H9 (cell line): Measurements from ENCODE around the gene FOLR1. TPM values are rescaled to one million over a fixed set of nuclear protein-coding genes. Genes with fewer than 3 reads are reported as not detected.
"Not testable (repeated sequence)": the region's sequence is repeated elsewhere in the genome, so short reads cannot be mapped to it uniquely, and the experiment has no call there.

Source experiments
- DNase-seq: peaks from one replicate; pipeline ENCODE4 v3.0.0-alpha.2; 2017
- H2AFZ ChIP-seq: one replicate; pipeline ENCODE4 v1.6.1; 2013; ENCODE audit warnings: mild to moderate bottlenecking, low read length, control low read depth, moderate library complexity
- H2AK5ac ChIP-seq: 2 replicates; pipeline ENCODE4 v1.6.1; 2013; ENCODE audit warnings: low read length, control low read depth, mixed read lengths; ENCODE audit not compliant: insufficient read length
- H2BK120ac ChIP-seq: one replicate; pipeline ENCODE4 v1.6.1; 2013; ENCODE audit warnings: low read depth, mild to moderate bottlenecking, low read length, control low read depth, inconsistent platforms; ENCODE audit not compliant: poor library complexity, severe bottlenecking
- H2BK12ac ChIP-seq: 2 replicates; pipeline ENCODE4 v1.6.1; 2013; ENCODE audit warnings: low read length, control low read depth, mixed read lengths, low read depth; ENCODE audit not compliant: insufficient read length
- H2BK15ac ChIP-seq: 2 replicates; pipeline ENCODE4 v1.6.1; 2013; ENCODE audit warnings: low read depth, low read length, control low read depth
- H2BK20ac ChIP-seq: one replicate; pipeline ENCODE4 v1.6.1; 2013; ENCODE audit warnings: low read depth, mild to moderate bottlenecking, low read length, control low read depth, inconsistent platforms; ENCODE audit not compliant: poor library complexity, severe bottlenecking
- H2BK5ac ChIP-seq: 2 replicates; pipeline ENCODE4 v1.6.1; 2013; ENCODE audit warnings: low read length, control low read depth, mixed read lengths; ENCODE audit not compliant: insufficient read length
- H3K14ac ChIP-seq: 2 replicates; pipeline ENCODE4 v1.6.1; 2013; ENCODE audit warnings: low read length, control low read depth; ENCODE audit not compliant: insufficient read depth
- H3K18ac ChIP-seq: 2 replicates; pipeline ENCODE4 v1.6.1; 2013; ENCODE audit warnings: low read depth, mild to moderate bottlenecking, mixed read lengths, low read length, control low read depth; ENCODE audit not compliant: insufficient read length
- H3K23ac ChIP-seq: 2 replicates; pipeline ENCODE4 v1.6.1; 2013; ENCODE audit warnings: low read length, control low read depth, mixed read lengths, low read depth; ENCODE audit not compliant: insufficient read length
- H3K23me2 ChIP-seq: 2 replicates; pipeline ENCODE4 v1.6.1; 2013; ENCODE audit warnings: low read depth, mild to moderate bottlenecking, mixed read lengths, low read length, control low read depth; ENCODE audit not compliant: insufficient read length, poor library complexity, severe bottlenecking
- H3K27ac ChIP-seq: 2 replicates; pipeline ENCODE4 v1.5.1; 2013; ENCODE audit warnings: low read length, control low read depth, mixed read lengths, low read depth; ENCODE audit not compliant: insufficient read length
- H3K27me3 ChIP-seq: 2 replicates; pipeline ENCODE4 v1.6.1; 2013; ENCODE audit warnings: low read length, control low read depth, inconsistent platforms; ENCODE audit not compliant: insufficient read depth
- H3K4ac ChIP-seq: 2 replicates; pipeline ENCODE4 v1.6.1; 2013; ENCODE audit warnings: low read depth, mild to moderate bottlenecking, control low read depth, inconsistent platforms, low read length, moderate library complexity
- H3K4me1 ChIP-seq: 2 replicates; pipeline ENCODE4 v1.6.1; 2013; ENCODE audit warnings: low read length, control low read depth, inconsistent platforms; ENCODE audit not compliant: insufficient read depth
- H3K4me2 ChIP-seq: 2 replicates; pipeline ENCODE4 v1.6.1; 2013; ENCODE audit warnings: low read length, control low read depth, mixed read lengths; ENCODE audit not compliant: insufficient read length, insufficient read depth
- H3K56ac ChIP-seq: 2 replicates; pipeline ENCODE4 v1.6.1; 2013; ENCODE audit warnings: low read depth, mild to moderate bottlenecking, mixed read lengths, low read length, control low read depth; ENCODE audit not compliant: insufficient read length
- H3K79me1 ChIP-seq: 2 replicates; pipeline ENCODE4 v1.6.1; 2013; ENCODE audit warnings: low read depth, mild to moderate bottlenecking, moderate library complexity, low read length, control low read depth, inconsistent platforms; ENCODE audit not compliant: insufficient read depth, poor library complexity, severe bottlenecking
- H3K79me2 ChIP-seq: 2 replicates; pipeline ENCODE4 v1.6.1; 2013; ENCODE audit warnings: low read length, control low read depth, inconsistent platforms; ENCODE audit not compliant: insufficient read depth
- H3K9ac ChIP-seq: 2 replicates; pipeline ENCODE4 v1.6.1; 2013; ENCODE audit warnings: low read length, control low read depth, mixed read lengths; ENCODE audit not compliant: insufficient read length; ENCODE audit errors: extremely low read depth
- H3K9me3 ChIP-seq: one replicate; pipeline ENCODE4 v1.6.1; 2013; ENCODE audit warnings: low read depth, low read length, inconsistent platforms; ENCODE audit not compliant: control insufficient read depth
- H3T11ph ChIP-seq: one replicate; pipeline ENCODE4 v1.6.1; 2013; ENCODE audit warnings: mild to moderate bottlenecking, low read length, control low read depth, inconsistent platforms
- H4K20me1 ChIP-seq: one replicate; pipeline ENCODE4 v1.6.1; 2013; ENCODE audit not compliant: control insufficient read depth, insufficient read length, insufficient read depth
- H4K5ac ChIP-seq: 2 replicates; pipeline ENCODE4 v1.6.1; 2013; ENCODE audit warnings: low read depth, mild to moderate bottlenecking, mixed read lengths, low read length, control low read depth; ENCODE audit not compliant: insufficient read length
- H4K8ac ChIP-seq: replicated peaks from 2 replicates; pipeline ENCODE4 v1.6.1; 2013; ENCODE audit warnings: low read length, control low read depth, mixed read lengths, low read depth; ENCODE audit not compliant: insufficient read length
- H4K91ac ChIP-seq: 2 replicates; pipeline ENCODE4 v1.6.1; 2013; ENCODE audit warnings: low read depth, mild to moderate bottlenecking, moderate library complexity, mixed read lengths, low read length, control low read depth; ENCODE audit not compliant: insufficient read length
- H3K27ac Mint-ChIP-seq, 3 experiments: 2 replicates in 2 of 3; 3 replicates in 1 of 3; pipeline ENCODE4 v1.8.0; 2020 to 2021; ENCODE audit warnings: mixed read lengths in 3 of 3, mild to moderate bottlenecking in 1 of 3, moderate library complexity in 1 of 3
- H3K27me3 Mint-ChIP-seq: 2 replicates; pipeline ENCODE4 v1.8.0; 2021; ENCODE audit warnings: low read depth, mild to moderate bottlenecking, moderate library complexity, mixed read lengths
- H3K36me3 Mint-ChIP-seq, 3 experiments: 2 replicates in 2 of 3; 3 replicates in 1 of 3; pipeline ENCODE4 v1.8.0; 2020 to 2021; ENCODE audit warnings: low read depth in 3 of 3, mixed read lengths in 3 of 3; ENCODE audit not compliant: insufficient read depth in 1 of 3
- H3K4me1 Mint-ChIP-seq, 2 experiments: 2 replicates each; pipeline ENCODE4 v1.8.0; 2020; ENCODE audit warnings: mixed read lengths in 2 of 2
- H3K4me3 Mint-ChIP-seq, 2 experiments: 2 replicates in 1 of 2; 3 replicates in 1 of 2; pipeline ENCODE4 v1.8.0; 2020 to 2021; ENCODE audit warnings: mild to moderate bottlenecking in 2 of 2, mixed read lengths in 2 of 2, moderate library complexity in 1 of 2
- H3K9me3 Mint-ChIP-seq, 2 experiments: 2 replicates in 1 of 2; 3 replicates in 1 of 2; pipeline ENCODE4 v1.8.0; 2020; ENCODE audit warnings: mild to moderate bottlenecking in 2 of 2, mixed read lengths in 2 of 2, moderate library complexity in 1 of 2
- WGBS: extraction: QIAGEN DNeasy Blood & Tissue Kit; methylation state at CpG from one replicate; pipeline ENCODE4 v1.1.7; 2013; ENCODE audit warnings: missing lambda C conversion rate, low lambda C conversion rate, mixed read lengths; ENCODE audit not compliant: insufficient read length; ENCODE audit errors: extremely low coverage; 5-methylcytosine and 5-hydroxymethylcytosine counted together
- total RNA-seq: library from RNA; stranded (reverse); gene quantifications from 2 replicates; pipeline ENCODE4 v1.2.1, GENCODE V29; 2021

The FOLR1 gene
- total RNA-seq, 1 experiment from 2014 or later, result 0.92 TPM

DNA sequence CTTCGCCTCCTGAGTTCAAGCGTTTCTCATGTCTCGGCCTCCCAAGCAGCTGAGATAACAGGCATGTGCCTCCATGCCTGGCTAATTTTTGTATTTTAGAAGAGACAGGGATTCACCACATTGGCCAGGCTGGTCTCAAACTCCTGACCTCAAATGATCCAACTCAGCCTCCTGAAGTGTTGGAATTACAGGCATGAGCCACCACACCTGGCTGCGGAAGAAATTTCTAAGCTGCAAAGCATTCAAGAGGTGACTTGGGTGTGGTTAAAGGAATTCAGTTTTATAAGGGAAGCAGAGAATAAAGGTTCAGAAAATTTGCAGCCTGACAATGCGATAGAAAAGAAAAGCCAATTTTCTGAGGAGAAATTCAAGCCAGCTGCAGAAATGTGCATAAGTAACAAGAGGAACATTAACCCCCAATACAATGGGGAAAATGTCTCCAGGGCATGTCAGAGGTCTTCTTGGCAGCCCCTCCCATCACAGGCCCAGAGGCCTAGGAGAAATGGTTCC, 22.8 kb upstream of the FOLR1 start:
- not testable (repeated sequence) for H2BK12ac ChIP-seq, H3K4me1 ChIP-seq, H3K27ac ChIP-seq, H3K9ac ChIP-seq, H2BK120ac ChIP-seq, H4K91ac ChIP-seq, H4K20me1 ChIP-seq, H2AK5ac ChIP-seq, H3K9me3 ChIP-seq, H3K4me2 ChIP-seq, H3K56ac ChIP-seq, DNase-seq, H3K27ac Mint-ChIP-seq, H2BK20ac ChIP-seq, H2AFZ ChIP-seq, H3K36me3 Mint-ChIP-seq, H3K27me3 ChIP-seq, H3K4me1 Mint-ChIP-seq, H3K23ac ChIP-seq, H2BK15ac ChIP-seq, H3K79me2 ChIP-seq, H3K14ac ChIP-seq, H4K5ac ChIP-seq, H3T11ph ChIP-seq, H3K18ac ChIP-seq, H3K27me3 Mint-ChIP-seq, H3K4ac ChIP-seq, H3K23me2 ChIP-seq, H3K4me3 Mint-ChIP-seq, H2BK5ac ChIP-seq, H4K8ac ChIP-seq, H3K79me1 ChIP-seq
- no CpG with 5 or more reads among the region's 5 CpGs for WGBS
- peaks cover 6 to 14% of the 10 kb centered on the region in 2 experiments for H3K9me3 Mint-ChIP-seq

DNA sequence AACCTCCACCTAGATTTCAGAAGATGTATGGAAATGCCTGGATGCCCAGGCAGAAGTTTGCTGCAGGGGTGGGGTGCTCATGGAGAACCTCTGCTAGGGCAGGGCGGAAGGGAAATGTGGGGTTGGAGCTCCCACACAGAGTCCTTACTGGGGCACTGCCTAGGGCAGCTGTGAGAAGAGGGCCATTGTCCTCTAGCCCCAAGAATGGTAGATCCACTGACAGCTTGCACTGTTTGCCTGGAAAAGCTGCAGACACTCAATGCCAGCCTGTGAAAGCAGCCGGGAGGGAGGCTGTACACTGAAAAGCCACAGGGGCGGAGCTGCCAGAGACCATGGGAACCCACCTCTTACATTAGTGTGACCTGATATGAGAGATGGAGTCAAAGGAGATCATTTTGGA, 22.2 kb upstream of the FOLR1 start:
- not testable (repeated sequence) for H3K27ac Mint-ChIP-seq, H2BK20ac ChIP-seq, H3K27ac ChIP-seq, H3K9ac ChIP-seq, H3K4ac ChIP-seq, H3K79me2 ChIP-seq, H4K20me1 ChIP-seq, H3K4me1 ChIP-seq, H3K4me1 Mint-ChIP-seq, H3K36me3 Mint-ChIP-seq, DNase-seq, H3K18ac ChIP-seq, H3K27me3 Mint-ChIP-seq, H3K4me2 ChIP-seq, H3K27me3 ChIP-seq, H3K79me1 ChIP-seq, H4K8ac ChIP-seq, H2BK15ac ChIP-seq, H2AFZ ChIP-seq, H2AK5ac ChIP-seq, H3T11ph ChIP-seq, H3K23ac ChIP-seq, H3K9me3 ChIP-seq, H3K14ac ChIP-seq, H4K5ac ChIP-seq, H2BK5ac ChIP-seq, H3K23me2 ChIP-seq, H3K56ac ChIP-seq, H2BK120ac ChIP-seq, H3K4me3 Mint-ChIP-seq, H4K91ac ChIP-seq, H2BK12ac ChIP-seq
- no CpG with 5 or more reads among the region's 3 CpGs for WGBS
- H3K9me3 Mint-ChIP-seq, result peaks cover 6 to 12% of the 10 kb centered on the region in 2 experiments
